KMS-11 (cell line): ENCODE results near the gene PHTF2.
"Not testable (repeated sequence)": the region's sequence is repeated elsewhere in the genome, so short reads cannot be mapped to it uniquely, and the experiment has no call there.

Source experiments
- H2AFZ ChIP-seq: fragments of 200-600 bp; sonication (generic); 2 replicates; pipeline ENCODE4 v1.6.1; 2016; ENCODE audit warnings: antibody characterized with exemption, mixed run types, low read depth
- H3K27ac ChIP-seq: fragments of 200-600 bp; sonication (generic); 2 replicates; pipeline ENCODE4 v1.6.1; 2016; ENCODE audit warnings: mild to moderate bottlenecking, mixed run types
- H3K27me3 ChIP-seq: fragments of 200-600 bp; sonication (generic); 2 replicates; pipeline ENCODE4 v1.6.1; 2017; ENCODE audit warnings: mild to moderate bottlenecking, low read depth, mixed run types, moderate library complexity; ENCODE audit not compliant: insufficient read depth
- H3K36me3 ChIP-seq: fragments of 200-600 bp; sonication (generic); 2 replicates; pipeline ENCODE4 v1.6.1; 2017; ENCODE audit warnings: mild to moderate bottlenecking, mixed run types; ENCODE audit not compliant: insufficient read depth
- H3K4me1 ChIP-seq: fragments of 200-600 bp; sonication (generic); 2 replicates; pipeline ENCODE4 v1.6.1; 2016; ENCODE audit warnings: mild to moderate bottlenecking, low read depth, mixed run types; ENCODE audit not compliant: poor library complexity, severe bottlenecking
- H3K4me2 ChIP-seq: fragments of 200-600 bp; sonication (generic); 2 replicates; pipeline ENCODE4 v1.7.0; 2016; ENCODE audit warnings: mild to moderate bottlenecking, mixed run types
- H3K4me3 ChIP-seq: fragments of 200-600 bp; sonication (generic); IDR thresholded peaks from 2 replicates; pipeline ENCODE4 v1.6.1; 2017; ENCODE audit warnings: low read depth, low read length, mixed read lengths; ENCODE audit not compliant: insufficient read depth
- H3K79me2 ChIP-seq: fragments of 200-600 bp; sonication (generic); 2 replicates; pipeline ENCODE4 v1.6.1; 2016; ENCODE audit warnings: low read depth, mixed run types; ENCODE audit not compliant: insufficient read depth
- H3K9ac ChIP-seq: fragments of 200-600 bp; sonication (generic); 2 replicates; pipeline ENCODE4 v1.6.1; 2016; ENCODE audit warnings: mild to moderate bottlenecking, mixed run types
- H4K20me1 ChIP-seq: fragments of 200-600 bp; sonication (generic); 2 replicates; pipeline ENCODE4 v1.6.1; 2016; ENCODE audit warnings: mild to moderate bottlenecking, mixed run types; ENCODE audit not compliant: insufficient read depth
- TF ChIP-seq, protein P1 (sequence below): fragments of 200-600 bp; sonication (generic); conservative IDR thresholded peaks from 2 replicates; pipeline ENCODE4 v1.6.1; 2017; ENCODE audit warnings: low read depth, mild to moderate bottlenecking, antibody characterized with exemption, low read length, moderate library complexity, mixed read lengths

Gene PHTF2

DNA sequence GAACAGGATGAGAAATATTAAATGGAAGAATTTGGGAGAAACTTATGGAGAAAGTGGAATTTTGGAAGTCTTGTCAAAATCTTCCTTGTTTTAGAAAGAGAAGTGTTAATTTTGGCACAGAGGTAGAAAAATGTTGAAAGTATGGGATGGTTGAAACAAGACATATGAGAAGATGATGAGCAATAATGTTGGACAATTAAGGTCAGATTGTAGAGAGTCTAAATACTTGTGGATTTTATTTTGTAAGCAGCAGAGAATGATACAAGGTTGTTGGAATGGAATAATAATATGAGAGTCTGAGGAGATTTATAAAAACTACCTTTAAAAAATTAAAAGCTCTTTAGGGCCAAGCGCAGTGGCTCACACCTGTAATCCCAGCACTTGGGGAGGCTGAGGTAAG, 34.6 kb downstream of the PHTF2 start:
- no peaks in the 10 kb centered on the region for H3K36me3 ChIP-seq
- no peak overlapping the region for H3K4me3 ChIP-seq
- H3K4me1 ChIP-seq: no peaks in the 10 kb centered on the region
- H3K4me2 ChIP-seq: no peak overlapping the region
- TF ChIP-seq, protein P1, sequence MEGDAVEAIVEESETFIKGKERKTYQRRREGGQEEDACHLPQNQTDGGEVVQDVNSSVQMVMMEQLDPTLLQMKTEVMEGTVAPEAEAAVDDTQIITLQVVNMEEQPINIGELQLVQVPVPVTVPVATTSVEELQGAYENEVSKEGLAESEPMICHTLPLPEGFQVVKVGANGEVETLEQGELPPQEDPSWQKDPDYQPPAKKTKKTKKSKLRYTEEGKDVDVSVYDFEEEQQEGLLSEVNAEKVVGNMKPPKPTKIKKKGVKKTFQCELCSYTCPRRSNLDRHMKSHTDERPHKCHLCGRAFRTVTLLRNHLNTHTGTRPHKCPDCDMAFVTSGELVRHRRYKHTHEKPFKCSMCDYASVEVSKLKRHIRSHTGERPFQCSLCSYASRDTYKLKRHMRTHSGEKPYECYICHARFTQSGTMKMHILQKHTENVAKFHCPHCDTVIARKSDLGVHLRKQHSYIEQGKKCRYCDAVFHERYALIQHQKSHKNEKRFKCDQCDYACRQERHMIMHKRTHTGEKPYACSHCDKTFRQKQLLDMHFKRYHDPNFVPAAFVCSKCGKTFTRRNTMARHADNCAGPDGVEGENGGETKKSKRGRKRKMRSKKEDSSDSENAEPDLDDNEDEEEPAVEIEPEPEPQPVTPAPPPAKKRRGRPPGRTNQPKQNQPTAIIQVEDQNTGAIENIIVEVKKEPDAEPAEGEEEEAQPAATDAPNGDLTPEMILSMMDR: no peak
- no peaks in the 10 kb centered on the region for H4K20me1 ChIP-seq
- no peak overlapping the region for H3K27ac ChIP-seq
- H3K27me3 ChIP-seq: no peaks in the 10 kb centered on the region
- no peak overlapping the region for H2AFZ ChIP-seq
- H3K79me2 ChIP-seq: 0 out of 2 replicates have a peak, but pooled peaks cover 4% of the 10 kb centered on the region
- no peak overlapping the region for H3K9ac ChIP-seq

DNA sequence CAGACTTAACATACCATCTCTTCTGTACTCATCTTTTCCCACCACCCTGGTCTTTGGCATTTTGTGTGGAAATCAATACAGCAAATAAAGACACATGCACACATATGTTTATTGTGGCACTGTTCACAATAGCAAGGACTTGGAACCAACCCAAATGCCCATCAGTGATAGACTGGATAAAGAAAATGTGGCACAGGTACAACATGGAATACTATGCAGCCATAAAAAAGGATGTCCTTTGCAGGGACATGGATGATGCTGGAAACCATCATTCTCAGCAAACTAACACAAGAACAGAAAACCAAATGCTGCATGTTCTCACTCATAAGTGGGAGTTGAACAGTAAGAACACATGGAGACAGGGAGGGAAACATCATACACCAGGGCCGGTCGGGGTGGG, 37.9 kb downstream of the PHTF2 start:
- H3K27ac ChIP-seq, H3K4me2 ChIP-seq, H3K4me1 ChIP-seq, H3K9ac ChIP-seq, H2AFZ ChIP-seq, H3K36me3 ChIP-seq, H3K4me3 ChIP-seq, H4K20me1 ChIP-seq, H3K79me2 ChIP-seq, H3K27me3 ChIP-seq: not testable (repeated sequence)

DNA sequence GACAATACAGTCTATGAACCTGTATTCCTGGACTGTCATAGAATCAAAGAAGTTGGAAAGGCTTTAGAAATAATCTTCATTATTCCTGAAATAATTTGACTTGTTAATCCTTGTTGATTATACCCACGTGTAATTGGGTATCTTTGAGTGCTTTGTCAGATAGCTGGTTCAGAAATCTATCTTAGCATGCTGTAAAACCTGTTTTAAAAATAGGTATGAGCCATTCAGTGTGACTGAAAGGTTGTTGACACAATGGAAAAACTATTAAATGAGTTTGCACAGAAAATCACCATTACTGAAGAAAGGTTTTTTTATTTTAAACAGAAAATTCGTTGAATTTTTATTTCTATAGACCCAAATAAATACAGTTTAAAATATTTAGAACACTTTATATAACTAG, 38.7 kb downstream of the PHTF2 start:
- Histone ChIP-seq H2AFZ (no peak overlapping the region), H3K27me3 (no peaks in the 10 kb centered on the region), H3K79me2 (no peaks in the 10 kb centered on the region), H3K27ac (no peak overlapping the region; the same call in 1 of the 2 replicates), H3K9ac (no peak overlapping the region), H3K4me3 (no peak overlapping the region), H3K4me2 (no peak overlapping the region), H4K20me1 (no peaks in the 10 kb centered on the region), H3K4me1 (no peaks in the 10 kb centered on the region), H3K36me3 (no peaks in the 10 kb centered on the region)
- TF ChIP-seq, protein P1: no peak

DNA sequence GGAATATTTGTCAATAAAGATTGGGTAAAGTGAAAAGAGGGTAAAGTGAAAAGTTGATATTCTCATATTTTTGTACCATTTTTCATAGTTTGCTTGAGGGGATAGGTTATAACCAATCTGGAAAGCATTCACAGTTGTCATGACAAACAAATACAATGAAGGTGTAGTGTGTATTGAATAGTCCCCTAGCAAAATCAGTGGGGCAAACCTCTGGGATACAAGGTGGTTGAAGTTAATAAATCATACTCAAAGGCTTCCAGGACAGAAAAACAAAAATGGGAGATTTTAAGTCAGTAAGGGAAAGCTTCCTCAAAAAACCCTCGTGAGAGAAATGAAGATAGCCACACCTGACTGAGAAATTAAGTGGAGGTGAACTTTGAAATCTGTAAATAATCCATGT, 39.4 kb downstream of the PHTF2 start:
- TF ChIP-seq, protein P1: no peak
- Histone ChIP-seq H3K4me2 (no peak overlapping the region), H4K20me1 (no peaks in the 10 kb centered on the region), H2AFZ (no peak overlapping the region), H3K27ac (no peak overlapping the region), H3K79me2 (no peaks in the 10 kb centered on the region), H3K27me3 (no peaks in the 10 kb centered on the region), H3K4me3 (no peak overlapping the region), H3K36me3 (no peaks in the 10 kb centered on the region), H3K9ac (no peak overlapping the region), H3K4me1 (no peaks in the 10 kb centered on the region)

DNA sequence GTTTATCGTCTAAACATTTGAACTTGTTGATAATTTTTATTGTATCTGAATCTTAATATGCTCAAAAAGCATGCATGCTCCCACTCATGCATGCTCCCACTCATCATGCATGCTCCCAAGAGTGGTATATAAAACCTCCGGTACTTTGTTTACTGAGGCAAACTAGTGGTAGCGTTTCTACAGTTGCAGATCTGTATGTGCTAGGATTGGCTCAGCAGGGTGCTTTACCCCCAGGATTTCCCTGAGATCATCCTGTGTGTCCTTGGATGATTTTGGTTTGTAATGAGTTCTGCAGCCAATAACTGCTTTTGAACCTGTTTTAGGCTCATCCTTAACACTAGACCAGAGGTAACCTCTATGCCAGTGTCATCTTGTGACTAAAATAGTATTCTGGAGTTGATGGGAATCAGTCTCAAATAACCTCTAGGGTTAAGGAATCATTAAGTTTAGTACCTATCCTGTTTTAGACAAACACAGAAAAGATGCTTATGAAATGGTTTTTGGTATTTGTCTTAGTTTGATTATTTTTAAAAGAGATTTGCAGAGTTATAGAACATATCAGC, 40.4 kb downstream of the PHTF2 start:
- H3K4me2 ChIP-seq: no peak overlapping the region
- H3K27me3 ChIP-seq: no peaks in the 10 kb centered on the region
- H2AFZ ChIP-seq: no peak overlapping the region
- H3K27ac ChIP-seq: no peak overlapping the region
- H3K4me1 ChIP-seq: no peaks in the 10 kb centered on the region
- H3K4me3 ChIP-seq: no peak overlapping the region
- H3K9ac ChIP-seq: no peak overlapping the region
- TF ChIP-seq, protein P1: no peak
- H3K79me2 ChIP-seq: no peaks in the 10 kb centered on the region
- no peaks in the 10 kb centered on the region for H3K36me3 ChIP-seq
- no peaks in the 10 kb centered on the region for H4K20me1 ChIP-seq
